Measurements from ENCODE around the gene DMXL1.
A peak's percentile ranks its signal among the peaks of the same experiment; 100 is the strongest.
"Not testable (repeated sequence)": the region's sequence is repeated elsewhere in the genome, so short reads cannot be mapped to it uniquely, and the experiment has no call there.

DMXL1 gene

DNA sequence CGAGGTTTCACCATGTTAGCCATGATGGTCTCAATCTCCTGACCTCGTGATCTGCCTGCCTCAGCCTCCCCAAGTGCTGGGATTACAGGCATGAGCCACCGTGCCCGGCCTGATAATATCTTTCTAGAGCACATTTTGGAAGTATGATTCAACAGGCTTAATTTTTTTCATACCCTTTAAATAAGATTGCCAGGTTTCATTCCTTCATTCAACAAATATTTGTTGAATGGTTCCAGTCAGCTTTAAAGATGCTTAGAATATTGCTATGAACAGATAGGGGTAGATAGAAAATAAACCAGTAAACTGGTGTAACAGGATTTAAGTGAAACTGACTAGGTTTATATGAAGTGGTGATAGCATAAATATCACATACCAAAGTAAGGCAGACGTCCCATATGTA lies 41.3 kb downstream of the DMXL1 start:
- no peak for DNase-seq
- in situ Hi-C loops (cut with HindIII; ENCODE audit: low pct_ligation_motif_present, low pct_unique_long_range_greater_than_20kb, low sequenced_read_pairs): no loop called here

DNA sequence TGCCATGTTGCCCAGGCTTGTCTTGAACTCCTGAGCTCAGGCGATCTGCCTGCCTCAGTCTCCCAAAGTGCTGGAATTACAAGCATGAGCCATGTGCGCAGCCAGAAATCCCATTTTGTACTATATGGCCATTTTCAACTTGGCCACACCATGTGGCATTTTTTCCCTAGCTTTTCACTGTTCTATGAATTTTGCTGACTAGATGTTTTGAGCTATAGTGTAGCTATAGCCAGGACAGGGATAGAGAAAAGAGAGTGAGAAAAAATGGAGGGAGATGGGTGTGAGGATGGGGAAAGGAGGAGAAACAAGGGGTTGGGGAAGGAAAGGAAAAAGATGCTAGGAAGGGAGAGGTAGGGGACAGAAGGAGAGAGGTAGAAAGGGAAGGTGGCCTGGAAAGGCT lies 46.4 kb downstream of the DMXL1 start:
- in situ Hi-C loops (cut with HindIII; ENCODE audit: low pct_ligation_motif_present, low pct_unique_long_range_greater_than_20kb, low sequenced_read_pairs): no loop called here
- DNase-seq: no peak

DNA sequence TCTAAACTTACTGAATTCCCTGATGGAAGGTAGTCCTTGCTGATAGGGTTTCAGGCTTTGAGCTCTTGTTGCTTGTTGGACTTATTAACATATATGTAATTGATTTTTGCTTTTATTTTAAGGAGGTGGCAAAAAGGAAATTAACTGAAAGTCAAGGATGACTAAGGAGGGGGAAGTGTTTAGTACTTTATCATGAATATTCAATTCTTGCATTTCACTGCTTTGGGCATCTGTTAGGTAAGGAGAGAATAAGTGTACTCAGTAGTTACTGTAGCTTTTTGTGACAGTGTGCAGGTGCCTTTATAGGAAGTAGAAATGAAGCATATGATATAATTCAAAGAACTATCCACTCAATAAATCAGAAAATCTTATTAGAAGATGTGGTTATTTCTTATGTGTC lies 47.1 kb downstream of the DMXL1 start:
- DNase-seq: no peak
- in situ Hi-C loops (cut with HindIII; ENCODE audit: low pct_ligation_motif_present, low pct_unique_long_range_greater_than_20kb, low sequenced_read_pairs): no loop called here

DNA sequence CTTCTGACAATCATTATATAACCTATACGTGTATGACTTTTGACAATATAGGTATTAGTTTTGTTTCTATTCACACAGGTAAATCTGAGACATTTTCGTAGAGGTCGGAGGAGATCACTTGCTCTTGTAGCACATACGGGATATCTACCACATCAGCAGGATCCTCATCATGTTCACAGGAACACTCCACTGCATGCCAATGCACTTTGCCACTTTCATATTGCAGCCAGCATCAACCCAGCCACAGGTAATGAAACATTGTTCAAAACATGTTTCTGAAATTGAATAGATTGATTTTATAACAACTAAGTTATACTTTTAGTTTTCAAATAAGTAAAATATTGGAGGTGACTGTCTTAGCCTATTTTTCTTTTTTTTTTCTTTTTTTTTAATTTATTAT lies 50.0 kb downstream of the DMXL1 start:
- DNase-seq: no peak
- in situ Hi-C loops (cut with HindIII; ENCODE audit: low pct_ligation_motif_present, low pct_unique_long_range_greater_than_20kb, low sequenced_read_pairs): no loop called here

DNA sequence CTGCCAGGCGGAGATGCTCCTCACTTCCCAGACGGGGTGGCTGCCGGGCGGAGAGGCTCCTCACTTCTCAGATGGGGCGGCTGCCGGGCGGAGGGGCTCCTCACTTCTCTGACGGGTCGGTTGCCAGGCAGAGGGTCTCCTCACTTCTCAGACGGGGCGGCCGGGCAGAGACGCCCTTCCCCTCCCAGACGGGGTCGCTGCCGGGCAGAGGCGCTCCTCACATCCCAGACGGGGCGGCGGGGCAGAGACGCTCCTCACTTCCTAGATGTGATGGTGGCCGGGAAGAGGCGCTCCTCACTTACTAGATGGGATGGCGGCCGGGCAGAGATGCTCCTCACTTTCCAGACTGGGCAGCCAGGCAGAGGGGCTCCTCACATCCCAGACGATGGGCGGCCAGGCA lies 51.6 kb downstream of the DMXL1 start:
- in situ Hi-C loops (cut with HindIII; ENCODE audit: low pct_ligation_motif_present, low pct_unique_long_range_greater_than_20kb, low sequenced_read_pairs); DNase-seq: not testable (repeated sequence)

DNA sequence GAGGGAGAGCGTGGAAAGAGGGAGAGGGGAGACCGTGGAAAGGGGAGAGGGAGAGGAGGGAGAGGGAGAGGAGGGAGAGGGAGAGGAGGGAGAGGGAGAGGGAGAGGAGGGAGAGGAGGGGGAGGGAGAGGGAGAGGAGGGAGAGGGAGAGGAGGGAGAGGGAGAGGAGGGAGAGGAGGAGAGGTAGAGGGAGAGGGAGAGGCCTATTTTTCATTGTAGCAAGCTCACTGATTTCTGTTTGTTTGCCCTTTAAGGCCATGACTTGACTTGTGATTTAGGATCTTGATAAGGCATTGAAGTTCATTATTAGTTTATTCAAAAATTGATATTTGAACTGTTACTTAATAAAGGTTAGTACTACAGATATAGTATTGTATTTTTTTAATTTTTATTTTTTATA lies 52.4 kb downstream of the DMXL1 start:
- in situ Hi-C loops (cut with HindIII; ENCODE audit: low pct_ligation_motif_present, low pct_unique_long_range_greater_than_20kb, low sequenced_read_pairs): no loop called here
- no peak for DNase-seq

DNA sequence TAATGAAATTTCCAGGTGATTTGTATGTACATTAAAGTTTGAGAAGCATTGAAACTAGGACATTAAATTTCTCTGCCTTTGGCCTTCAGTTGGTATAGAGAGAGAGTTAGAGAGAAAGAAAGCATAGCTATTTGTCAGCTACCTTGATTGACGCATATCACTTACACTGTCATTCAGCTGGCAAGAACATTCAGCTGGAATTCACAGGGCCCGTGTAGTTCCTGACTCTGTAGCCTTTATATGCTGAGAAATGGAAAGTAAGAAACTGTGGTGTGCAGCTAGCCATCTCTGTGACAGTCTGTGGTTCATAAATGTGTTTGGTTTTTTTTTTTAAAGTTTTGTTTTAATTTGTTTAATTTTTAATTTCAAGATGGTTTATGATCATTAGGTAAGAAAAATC lies 58.9 kb downstream of the DMXL1 start:
- in situ Hi-C loops (cut with HindIII; ENCODE audit: low pct_ligation_motif_present, low pct_unique_long_range_greater_than_20kb, low sequenced_read_pairs): no loop called here
- no peak for DNase-seq

DNA sequence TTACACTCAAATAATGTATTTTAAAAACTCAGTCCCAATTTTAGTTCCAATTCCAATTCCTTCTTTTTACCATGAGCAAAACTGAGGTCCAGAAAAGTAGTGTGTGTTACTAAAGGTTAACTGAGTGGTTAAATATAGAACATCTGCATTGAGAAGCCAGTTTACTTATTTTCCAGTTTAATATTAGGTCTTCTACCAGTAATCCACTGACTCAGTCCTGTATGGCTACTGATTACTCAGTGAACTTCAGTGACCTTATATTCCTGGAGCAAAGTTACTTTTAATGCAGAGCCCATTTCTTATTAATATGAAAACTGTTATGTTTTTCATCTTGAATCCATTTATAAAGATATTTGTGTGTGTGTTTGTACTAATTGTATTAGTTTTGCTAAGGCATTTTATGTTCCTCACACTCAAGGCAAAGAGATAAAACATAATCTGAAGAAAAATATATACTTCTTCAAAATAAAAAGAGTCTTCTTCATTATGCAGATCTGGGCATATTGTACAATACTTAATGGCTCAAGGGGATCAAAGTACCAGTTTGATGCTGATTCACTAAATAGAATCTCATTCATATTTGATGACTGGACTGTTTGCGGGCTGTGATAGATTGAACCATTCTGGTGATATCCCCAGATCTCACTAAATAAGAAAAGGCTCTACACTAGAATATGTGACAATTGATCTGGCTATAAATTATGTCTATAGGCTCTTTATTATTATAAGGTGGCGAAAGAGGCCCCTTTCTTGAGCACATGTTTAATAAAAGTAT lies 60.8 kb downstream of the DMXL1 start:
- peak; percentile 45 for DNase-seq
- in situ Hi-C loops (cut with HindIII; ENCODE audit: low pct_ligation_motif_present, low pct_unique_long_range_greater_than_20kb, low sequenced_read_pairs): no loop called here

DNA sequence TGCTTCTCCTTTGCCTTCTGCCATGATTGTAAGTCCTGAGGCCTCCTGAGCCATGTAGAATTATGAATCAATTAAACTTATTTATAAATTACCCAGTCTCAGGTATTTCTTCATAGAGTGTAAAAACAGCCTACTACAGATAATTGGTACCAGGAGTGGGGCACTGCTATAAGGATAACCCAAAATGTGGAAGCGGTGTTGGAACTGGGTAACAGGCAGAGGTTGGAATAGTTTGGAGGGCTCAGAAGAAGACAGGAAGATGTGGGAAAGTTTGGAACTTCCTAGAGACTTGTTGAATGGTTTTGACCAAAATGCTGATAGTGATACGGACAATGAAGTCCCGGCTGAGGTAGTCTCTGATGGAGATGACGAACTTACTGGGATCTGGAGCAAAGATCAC lies 64.9 kb downstream of the DMXL1 start:
- DNase-seq; in situ Hi-C loops (cut with HindIII; ENCODE audit: low pct_ligation_motif_present, low pct_unique_long_range_greater_than_20kb, low sequenced_read_pairs): not testable (repeated sequence)

DNA sequence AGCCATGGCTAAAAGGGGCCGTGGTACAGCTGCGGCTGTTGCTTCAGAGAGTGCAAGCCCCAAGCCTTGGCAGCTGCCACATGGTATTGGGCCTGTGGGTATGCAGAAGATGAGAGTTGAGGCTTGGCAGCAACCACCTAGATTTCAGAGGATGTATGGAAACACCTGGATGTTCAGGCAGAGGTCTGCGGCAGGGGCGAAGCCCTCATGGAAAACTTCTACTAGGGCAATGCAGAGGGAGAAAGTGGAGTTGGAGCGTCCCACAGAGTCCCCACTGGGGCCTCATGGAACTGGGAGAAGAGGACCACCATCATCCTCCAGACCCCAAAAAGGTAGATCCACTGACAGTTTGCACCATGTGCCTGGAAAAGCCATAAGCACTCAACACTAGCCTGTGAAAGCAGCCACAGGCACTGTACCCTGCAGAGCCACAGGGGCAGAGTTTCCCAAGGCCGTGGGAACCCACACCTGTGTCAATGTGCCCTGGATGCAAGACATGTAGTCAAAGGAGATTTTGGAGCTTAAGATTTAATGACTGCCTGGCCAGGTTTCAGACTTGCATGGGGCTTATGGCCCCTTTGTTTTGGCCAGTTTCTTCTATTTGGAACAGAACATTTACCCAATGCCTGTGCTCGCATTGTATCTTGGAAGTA lies 65.9 kb downstream of the DMXL1 start:
- in situ Hi-C loops (cut with HindIII; ENCODE audit: low pct_ligation_motif_present, low pct_unique_long_range_greater_than_20kb, low sequenced_read_pairs): no loop called here

DNA sequence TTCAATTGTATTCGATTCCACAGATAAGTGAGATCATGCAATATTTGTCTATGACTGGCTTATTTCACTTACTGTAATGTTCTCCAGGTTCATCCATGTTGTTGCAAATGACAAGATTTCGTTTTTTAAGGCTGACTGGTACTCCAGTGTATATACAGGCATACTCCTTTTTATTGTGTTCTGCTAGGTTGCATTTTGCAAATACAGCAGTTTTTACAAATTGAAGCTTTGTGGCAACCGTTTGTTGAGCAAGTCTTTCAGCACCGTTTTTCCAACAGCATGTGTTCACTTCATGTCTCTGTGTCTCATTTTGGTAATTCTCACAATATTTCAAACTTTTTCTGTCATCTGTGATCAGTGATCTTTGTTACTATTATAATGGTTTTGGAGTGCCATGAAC lies 82.7 kb downstream of the DMXL1 start:
- DNase-seq: no peak

More for the DNA sequence above, 65.9 kb downstream of the DMXL1 start:
- no peak for DNase-seq

DNA sequence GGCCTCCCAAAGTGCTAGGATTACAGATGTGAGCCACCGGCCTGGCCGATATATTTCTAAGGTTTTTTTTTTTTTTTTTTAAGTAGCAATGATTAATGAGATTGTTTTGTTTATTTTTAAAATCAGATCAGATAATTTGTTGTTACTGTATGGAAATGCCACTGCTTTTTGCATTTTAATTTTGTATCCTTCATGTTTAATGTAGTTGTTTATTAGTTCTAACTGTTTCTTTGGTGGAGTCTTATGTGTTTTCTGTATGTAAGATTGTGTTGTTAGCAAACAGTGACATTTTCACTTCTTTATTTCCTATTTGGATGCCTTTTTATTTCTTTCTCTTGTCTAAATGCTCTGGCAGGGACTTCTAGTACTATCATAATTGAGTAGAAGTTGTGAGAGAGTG lies 87.3 kb downstream of the DMXL1 start:
- no peak for DNase-seq
- in situ Hi-C loops (cut with HindIII; ENCODE audit: low pct_ligation_motif_present, low pct_unique_long_range_greater_than_20kb, low sequenced_read_pairs): no loop called here

More for the DNA sequence above, 82.7 kb downstream of the DMXL1 start:
- in situ Hi-C loops (cut with HindIII; ENCODE audit: low pct_ligation_motif_present, low pct_unique_long_range_greater_than_20kb, low sequenced_read_pairs): no loop called here

DNA sequence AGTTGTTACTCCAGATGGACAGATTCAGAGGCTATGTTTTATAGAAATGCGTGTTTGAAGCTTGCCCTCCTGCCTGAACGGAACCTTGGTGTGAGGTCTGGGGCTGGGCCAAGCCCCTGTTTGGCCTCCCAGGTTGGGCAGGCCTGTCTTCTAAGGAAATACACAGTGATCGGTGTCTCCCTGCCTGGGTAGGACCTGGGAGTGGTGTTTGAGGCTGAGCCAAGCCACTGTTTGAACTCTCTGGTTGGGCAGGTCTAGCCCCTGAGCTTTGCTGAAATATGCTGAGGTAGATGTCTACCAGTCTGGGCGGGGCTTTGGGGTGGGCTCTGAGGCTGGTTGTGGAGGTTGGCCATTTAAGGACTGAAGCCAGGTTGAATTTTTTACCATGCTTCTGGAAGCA lies 90.5 kb downstream of the DMXL1 start:
- in situ Hi-C loops (cut with HindIII; ENCODE audit: low pct_ligation_motif_present, low pct_unique_long_range_greater_than_20kb, low sequenced_read_pairs): no loop called here
- no peak for DNase-seq

DNA sequence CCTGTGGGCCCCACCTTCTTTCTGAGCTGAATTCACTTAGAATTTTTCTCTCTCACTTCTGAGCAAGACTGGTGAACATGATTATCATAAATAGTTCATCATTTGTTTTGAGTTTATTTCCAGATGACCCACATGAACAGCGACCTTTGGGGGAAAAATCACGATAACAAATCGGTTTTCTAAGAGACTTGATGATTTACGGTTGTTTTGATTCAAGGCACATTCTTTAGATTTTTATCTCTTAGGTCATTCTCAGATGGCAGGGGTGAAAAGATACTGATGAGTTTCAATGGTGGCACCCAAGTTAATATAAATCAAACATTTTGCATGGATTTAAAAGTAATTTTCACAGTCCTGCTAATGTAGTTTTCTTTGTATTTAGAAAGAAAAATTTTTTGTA lies 95.1 kb downstream of the DMXL1 start:
- in situ Hi-C loops (cut with HindIII; ENCODE audit: low pct_ligation_motif_present, low pct_unique_long_range_greater_than_20kb, low sequenced_read_pairs): no loop called here

DNA sequence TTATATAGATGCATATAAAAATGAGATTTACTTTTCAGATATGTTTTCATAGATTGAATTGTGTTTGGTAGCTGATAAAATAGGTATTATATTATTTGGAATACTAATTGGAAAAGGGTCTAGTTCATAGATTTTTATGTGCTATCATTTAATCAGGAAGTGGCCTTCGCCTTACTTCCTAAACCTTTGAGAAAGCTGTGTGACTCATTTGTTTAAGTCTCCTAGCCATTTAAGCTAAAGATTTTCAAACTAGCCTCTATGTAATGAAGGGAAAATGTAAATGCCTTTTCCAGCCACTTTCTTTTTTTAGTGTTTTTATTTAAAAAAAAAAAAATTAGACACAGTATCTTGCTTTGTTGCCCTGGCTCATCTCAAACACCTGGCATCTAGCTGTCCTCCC lies 97.5 kb downstream of the DMXL1 start:
- DNase-seq: no peak
- in situ Hi-C loops (cut with HindIII; ENCODE audit: low pct_ligation_motif_present, low pct_unique_long_range_greater_than_20kb, low sequenced_read_pairs): no loop called here

More for the DNA sequence above, 95.1 kb downstream of the DMXL1 start:
- no peak for DNase-seq

DNA sequence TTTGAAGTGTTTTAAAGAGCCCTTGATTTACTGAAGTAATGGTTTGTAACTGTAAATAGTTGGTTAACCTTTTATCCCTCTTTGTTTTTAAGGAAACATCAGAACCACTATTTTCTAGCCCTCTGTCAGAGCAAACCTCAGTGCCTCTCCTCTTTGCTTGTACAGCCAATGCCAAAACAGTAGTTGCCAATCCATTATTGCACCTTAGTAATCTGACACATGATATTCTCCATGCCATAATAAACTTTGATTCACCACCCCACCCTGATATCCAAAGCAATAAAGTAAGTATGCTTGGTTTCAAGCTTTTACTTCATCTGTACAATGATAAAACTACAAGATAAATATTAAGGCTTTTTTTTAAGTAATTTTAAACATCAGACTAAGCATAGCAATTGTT lies 100.8 kb downstream of the DMXL1 start:
- DNase-seq: no peak
- in situ Hi-C loops (cut with HindIII; ENCODE audit: low pct_ligation_motif_present, low pct_unique_long_range_greater_than_20kb, low sequenced_read_pairs): no loop called here

DNA sequence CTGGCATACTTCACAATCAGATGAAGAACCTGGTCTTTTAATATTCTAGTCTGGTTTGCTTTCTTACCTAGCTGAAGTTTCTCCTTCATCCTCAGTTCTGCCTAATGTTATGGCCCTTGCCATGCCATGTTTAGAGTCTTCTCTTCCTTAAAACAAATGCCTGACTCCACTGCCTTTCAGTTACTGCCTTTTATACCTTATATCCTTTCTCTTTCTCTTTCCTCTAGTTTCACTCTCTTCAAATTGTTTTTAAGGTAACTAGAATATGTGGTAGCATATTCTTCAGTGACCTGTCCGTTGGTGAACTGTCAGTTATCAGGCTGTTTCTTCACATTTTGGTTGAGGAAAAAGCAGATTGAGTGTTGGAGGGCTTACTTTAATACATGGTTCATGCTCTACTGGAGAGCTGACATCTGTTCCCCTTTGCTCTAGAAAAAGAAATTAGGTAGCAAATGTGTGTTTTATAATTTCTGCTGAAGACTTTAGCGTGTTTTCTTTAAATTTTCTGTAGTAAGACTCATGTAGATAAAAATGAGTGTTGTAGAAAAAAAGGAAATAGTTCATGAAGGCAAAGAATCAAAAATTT lies 103.8 kb downstream of the DMXL1 start:
- DNase-seq: no peak
- in situ Hi-C loops (cut with HindIII; ENCODE audit: low pct_ligation_motif_present, low pct_unique_long_range_greater_than_20kb, low sequenced_read_pairs): no loop called here

DNA sequence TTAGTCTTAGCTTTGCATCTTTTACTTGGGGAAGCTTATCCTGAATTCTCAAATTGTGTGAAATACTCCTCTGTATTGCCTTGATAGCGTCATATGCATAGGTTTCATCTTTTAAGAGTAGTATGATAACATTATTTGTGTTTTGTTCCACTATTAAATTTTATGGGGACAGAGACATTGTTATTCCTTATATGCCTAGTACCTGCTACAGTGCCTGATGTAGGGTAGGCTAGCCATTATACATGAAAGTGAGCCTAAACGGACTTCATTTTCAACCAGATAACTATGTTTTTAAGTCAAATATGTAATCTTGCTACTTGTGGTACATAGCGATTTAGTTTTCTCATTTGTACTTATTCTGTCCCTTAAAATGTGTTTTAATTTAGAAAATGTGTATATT lies 105.9 kb downstream of the DMXL1 start:
- no peak for DNase-seq
- in situ Hi-C loops (cut with HindIII; ENCODE audit: low pct_ligation_motif_present, low pct_unique_long_range_greater_than_20kb, low sequenced_read_pairs): no loop called here

DNA sequence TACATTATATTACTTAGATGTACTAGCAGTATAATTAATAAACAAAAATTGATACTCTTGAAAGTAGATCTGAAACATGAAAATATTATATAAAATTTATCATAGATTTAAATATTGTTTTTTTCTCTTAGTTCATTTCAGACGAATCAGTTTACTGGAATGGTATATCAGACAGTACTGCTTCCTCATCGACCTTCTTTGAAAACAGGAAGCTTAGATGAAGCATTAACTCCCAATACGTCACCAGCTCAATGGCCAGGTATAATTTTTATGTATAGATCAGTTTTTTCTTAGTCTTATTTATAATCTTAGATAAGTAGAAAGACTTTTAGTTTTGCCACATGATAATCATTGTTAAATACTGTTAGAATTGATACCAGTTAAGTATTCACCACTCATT lies 106.3 kb downstream of the DMXL1 start:
- in situ Hi-C loops (cut with HindIII; ENCODE audit: low pct_ligation_motif_present, low pct_unique_long_range_greater_than_20kb, low sequenced_read_pairs): no loop called here
- no peak for DNase-seq

DNA sequence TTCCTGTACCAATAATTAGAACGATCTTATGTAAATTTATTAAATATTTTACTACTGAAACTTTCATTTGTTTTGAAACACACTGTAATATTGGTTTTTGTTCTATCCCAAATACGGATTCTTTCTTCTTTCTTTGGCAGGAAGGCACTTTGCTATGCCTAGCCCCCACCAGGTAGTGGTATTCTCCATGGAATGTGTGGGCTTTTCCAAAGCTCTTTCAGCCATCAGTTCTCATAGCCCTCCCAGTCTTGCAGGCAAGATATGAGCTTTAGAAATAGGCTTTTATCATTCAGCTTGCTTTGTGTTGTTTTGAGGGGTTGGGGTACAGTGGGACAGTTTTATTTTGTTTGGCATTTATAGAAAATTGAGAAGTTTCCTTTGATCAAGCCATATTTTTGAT lies 107.5 kb downstream of the DMXL1 start:
- DNase-seq: no peak
- in situ Hi-C loops (cut with HindIII; ENCODE audit: low pct_ligation_motif_present, low pct_unique_long_range_greater_than_20kb, low sequenced_read_pairs): no loop called here
